Right kidney (tissue), 1 donor: ENCODE measurements around the gene CYSTM1.

ENCODE experiments used
- DNase-seq: peaks from one replicate; pipeline ENCODE4 v3.0.0-alpha.2; 2016

Gene CYSTM1

DNA sequence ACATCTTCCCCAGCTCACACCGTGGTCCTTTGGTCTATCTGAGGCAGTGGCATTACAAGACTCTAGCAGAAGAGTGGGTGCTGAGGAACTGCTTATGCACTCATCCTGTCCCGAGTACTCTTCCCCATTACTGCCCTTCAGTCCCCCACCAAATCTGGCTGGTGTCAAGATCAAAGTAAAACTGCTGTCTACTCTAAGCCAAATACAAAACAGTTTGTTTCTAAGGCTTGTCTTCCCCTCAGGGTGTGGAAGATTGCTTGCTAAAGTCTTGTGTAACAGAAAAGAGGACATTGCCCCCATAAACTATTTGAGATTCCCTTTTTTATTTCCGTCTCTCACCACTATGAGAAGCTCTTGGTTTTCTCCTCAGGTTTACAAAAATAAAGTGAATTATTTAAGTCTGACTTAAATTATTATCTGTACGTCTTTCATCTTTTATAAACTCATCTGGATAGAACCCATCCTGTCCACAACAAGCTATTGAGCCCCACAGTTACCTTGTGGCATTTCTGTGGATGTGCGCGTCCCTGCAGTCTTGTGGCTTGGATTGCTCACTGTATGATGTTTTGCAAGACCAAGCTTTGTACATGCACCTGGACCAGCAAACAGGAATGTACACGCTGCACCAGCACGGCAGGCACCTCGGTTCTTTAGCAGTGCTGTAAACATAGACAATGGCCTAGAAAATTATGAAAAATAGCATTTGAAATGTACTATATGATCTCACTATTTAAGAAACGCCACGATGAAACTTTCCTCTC is 61.0 kb downstream of the CYSTM1 start:
- no peak for DNase-seq

DNA sequence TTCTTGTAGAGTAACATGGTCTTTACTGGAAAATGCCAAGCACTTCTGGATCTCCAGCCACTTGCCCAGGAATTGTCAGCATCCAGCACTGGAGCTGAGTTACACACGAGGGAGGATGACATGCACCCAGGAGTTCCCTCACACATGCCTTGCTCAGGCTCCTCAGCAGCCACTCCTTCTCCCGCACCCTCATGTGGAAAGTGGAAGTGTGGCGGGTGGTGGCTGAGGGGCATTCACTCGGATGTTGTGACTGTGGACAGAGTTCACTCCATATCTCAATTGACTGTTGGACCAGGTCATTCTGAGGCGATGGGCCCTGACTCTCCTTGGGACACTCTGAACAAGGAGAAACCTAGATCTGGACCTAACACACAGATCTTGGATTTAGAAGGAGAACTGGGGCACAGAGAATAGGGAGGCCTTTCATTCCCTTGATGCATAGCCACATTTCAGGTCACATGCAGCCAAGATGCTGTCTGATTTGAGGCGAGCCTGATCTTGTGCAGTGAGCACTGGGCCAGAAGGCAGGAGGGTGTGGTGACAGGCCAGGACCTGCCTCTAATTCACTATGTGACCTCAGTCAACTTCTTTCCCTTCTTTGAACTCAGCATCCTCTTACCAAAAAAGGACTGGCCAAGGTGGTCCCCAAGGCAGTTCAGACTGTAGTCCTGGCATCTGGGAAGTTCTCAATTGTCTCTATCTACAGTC is 62.1 kb downstream of the CYSTM1 start:
- no peak for DNase-seq

DNA sequence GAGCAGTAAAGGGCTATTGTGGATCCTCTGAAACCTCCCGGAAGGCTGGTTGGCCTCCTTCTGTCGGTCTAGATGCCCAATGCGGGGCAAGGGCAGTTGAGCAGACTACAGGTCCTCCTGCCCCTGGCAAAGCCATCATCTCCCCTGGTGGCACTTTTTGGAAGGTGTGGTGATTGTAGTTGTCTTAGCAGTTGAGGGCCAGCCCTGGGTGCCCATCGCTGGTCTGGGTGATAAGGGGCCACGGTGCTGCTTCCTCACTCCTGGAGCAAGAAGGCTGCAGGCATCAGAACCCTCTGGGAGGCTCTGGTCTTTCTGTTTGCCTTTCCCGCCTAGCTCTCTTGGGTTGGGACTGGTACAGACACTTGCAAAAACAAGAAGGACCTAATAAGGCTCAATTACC is 63.8 kb downstream of the CYSTM1 start:
- DNase-seq = no peak

DNA sequence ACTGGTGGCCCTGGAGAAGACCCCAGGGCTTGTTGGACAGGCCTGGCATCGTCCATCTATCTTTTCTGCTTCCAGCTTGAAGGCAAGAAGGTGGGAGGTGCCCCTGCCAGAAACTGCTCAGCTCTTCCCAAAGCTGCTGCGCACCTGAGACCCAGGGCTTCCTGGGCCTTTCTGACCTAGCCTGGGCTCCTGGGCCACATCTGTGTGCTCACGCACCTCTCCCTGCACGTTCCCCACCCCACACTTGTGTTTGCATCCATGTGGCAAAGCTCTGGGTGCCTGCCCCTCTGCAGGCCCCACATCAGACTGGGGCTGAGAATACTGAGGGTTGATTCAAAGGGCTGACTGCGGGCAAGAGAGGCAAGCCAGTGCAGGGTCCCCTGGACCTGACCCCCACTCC is 64.5 kb downstream of the CYSTM1 start:
- DNase-seq = no peak

DNA sequence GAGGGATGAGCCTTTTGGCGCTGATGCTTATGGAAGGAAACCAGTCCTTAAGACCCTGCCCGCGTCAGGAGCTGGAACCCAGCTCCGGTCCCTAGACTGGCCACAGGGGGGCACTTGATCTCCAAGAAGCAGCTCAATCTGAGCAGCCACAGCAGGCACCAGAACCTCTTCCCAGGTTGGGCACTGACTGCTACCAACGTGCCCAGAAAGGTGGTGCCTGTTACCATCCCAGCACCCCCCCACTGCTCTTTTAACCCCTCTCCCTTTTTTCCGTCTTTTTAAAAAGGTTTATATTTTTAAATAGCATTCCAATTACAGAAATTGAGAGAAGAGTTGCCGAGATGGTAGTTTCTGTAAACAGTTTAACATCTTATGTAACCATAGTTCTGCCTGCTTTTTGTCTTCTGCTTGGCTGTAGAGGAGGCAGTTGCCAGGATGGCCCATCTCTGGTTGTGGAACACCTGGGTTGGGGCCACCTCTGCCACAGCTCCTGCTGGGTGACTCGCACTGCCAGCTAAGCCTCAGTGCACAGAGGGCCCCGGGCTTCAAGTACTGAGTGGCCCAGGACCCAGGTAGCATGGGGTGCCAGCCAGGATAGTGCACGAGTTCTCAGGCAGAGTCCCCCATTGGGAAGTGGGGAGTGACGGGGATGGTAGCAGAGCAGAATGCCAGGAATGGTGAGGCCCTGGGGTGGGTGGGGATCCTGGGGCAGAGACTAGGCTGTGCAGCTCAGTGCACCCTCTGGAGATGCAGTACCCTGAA is 65.1 kb downstream of the CYSTM1 start:
- peak; percentile 49 for DNase-seq

DNA sequence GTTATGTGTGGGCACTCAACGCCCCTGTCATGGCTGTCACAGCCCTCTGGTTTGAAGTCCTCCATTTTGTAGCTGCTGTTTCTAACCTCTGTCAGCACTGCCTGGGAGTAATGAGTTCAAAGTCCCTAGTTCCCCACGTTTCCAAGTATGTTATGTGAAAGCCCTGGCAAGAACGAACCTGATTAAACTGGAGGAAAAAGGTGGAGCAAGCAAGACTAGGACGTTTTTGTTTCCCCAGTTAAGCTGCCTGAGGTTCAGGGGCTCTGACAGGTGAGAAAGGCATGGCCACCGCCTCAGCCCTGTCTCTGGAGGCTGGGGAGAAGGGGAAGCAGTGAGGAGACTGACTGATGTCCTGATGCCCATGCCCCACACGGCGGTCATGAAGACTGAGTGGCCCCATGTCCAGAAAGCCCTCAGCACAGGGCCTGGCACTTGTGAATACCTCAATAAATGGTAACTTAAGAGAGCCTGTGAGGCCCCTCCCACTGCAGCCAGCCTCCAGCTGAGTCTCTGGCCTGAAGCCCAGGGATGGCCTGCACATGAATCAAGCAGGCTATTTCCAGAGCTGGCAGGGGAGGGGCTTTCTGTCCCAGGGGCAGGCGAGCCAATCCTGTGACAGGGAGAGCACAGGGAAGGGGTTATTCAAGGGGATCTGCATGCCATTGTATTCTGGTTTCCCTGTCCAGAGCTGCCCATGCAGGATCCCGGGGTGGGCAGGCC is 66.2 kb downstream of the CYSTM1 start:
- peak; percentile 45 for DNase-seq

DNA sequence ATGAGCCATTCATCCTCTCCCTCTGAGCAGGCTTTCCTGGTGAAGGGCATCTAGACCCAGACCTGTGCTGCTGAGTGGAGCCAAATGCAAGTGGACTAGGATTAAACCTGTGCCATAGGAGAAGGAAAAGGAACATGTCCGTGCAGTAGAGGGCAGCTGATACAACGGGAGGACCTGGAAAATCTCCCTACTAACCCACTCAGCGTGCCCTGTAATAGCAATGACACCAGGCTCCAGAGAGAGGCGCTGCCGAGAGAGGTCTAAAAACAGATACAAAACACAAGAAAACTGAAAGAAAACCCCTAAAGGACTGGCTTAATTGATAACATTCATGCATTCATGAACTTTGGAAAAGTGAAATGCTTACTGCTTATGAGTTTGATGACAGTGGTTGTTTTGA is 67.1 kb downstream of the CYSTM1 start:
- no peak for DNase-seq

DNA sequence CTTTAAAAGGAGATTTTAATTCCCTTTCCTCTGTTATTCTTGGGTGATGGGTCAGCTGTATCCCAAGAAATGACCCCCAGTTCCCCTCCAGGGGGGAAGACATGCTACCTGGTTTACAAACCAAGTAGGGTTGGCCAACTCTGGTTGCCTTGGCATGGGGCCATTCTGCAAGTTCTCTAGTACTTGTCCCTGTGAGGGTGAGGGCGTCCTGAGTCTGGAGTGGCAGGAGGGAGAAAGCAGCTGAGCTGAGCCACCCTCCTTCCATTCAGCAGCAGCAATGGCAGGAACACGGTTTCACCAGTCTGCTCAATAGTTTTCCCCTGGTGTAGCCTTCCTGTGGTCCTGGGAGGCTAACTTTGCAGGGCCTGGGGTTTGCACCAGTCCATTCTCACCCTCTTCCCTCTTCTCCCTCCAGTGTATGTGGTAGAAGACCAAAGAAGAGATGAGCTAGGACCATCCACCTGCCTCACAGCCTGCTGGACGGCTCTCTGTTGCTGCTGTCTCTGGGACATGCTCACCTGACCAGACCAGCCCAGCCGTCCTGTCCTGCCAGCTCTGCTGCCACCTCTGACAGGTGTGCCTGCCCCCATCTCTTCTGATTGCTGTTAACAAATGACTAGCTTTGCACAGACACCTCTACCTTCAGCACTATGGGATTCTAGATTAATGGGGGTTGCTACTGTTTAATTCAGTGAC is 68.0 kb downstream of the CYSTM1 start:
- no peak for DNase-seq

DNA sequence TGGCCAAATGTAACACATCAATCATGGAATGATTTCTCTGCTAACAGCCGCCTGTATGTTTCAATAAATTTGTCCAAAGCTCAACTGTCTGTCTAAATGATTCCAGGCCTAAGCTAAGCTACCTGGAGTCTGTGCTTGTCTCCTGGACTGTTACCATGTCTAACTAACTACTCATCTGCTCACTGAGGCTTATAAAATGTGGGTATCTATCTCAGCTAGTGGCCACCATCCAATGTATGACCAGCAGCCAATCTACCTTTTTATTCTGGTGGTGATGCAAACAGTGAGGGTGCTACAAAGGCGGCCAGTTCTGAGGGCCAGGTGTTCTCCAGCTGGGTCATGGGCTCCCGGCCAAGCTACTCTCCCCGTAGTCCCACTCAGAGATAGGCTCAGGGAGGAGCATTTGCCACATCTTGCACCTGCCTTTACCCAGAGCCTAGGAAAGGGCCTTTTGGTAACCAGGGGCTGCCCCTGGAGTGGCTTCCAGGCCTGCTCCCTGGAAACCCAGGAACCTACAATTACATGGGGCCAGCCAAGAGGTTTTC is 68.8 kb downstream of the CYSTM1 start:
- DNase-seq = no peak

DNA sequence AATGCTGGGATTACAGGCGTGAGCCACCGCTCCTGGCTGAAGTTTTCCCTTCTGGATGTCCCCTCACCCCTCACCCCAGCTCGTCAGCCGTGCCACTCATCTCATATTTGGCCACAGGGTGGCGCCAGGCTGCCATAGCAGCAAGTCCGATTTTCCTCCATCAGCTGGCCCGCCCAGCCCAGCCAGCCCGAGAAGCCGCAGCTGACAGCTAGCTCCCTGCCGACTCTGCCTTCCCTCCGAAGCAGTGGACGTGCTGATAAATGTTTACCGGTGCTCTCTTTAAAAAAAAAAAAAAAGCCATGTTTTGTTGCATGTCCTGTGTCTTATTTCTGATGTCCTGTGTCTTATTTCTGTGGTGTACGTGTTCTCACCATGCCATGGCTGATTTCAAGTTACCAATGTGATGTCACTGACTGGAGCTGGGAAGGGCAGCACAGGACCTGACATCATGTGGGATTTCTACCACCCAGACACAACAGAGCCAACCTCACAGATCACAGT is 69.6 kb downstream of the CYSTM1 start:
- peak; percentile 66 for DNase-seq

DNA sequence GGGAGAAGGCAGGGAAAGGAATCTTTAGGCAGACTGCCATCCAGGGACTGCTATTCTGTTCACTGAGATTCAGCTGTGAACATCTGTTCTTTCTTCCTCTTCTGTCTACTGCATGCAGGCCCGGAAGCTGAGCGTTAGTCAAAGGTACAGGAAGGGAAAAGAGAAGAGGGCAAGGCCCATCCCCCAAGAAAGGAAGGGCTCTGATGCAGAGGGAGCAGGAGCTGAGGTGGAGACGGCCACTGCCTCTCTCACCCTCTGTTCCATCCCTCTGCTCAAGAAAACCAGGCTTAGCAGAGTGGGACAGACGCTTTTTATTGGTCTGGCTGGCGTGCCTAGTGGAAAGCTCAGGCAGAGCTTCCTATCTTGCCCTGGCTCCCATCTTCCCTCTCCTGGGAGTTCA is 70.4 kb downstream of the CYSTM1 start:
- no peak for DNase-seq

DNA sequence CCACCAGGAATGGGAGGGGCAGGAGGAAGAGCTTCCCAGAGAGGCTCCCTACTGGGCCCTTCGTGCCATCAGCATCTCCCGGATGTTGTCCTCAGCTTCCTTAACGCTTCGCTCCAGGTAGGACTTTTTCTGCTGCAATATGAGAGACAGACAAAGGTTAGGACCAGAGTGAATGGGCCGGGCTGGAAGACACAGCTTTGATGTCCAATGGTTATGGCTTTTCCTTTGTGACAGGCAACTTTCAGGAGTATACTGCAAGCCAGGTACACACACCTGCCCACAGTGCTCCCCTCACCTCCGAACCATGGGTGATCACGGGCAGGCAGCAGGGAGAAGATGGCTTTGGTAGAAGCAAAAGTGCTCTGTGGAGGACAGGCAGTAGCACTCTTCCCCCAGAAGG is 70.9 kb downstream of the CYSTM1 start:
- no peak for DNase-seq

DNA sequence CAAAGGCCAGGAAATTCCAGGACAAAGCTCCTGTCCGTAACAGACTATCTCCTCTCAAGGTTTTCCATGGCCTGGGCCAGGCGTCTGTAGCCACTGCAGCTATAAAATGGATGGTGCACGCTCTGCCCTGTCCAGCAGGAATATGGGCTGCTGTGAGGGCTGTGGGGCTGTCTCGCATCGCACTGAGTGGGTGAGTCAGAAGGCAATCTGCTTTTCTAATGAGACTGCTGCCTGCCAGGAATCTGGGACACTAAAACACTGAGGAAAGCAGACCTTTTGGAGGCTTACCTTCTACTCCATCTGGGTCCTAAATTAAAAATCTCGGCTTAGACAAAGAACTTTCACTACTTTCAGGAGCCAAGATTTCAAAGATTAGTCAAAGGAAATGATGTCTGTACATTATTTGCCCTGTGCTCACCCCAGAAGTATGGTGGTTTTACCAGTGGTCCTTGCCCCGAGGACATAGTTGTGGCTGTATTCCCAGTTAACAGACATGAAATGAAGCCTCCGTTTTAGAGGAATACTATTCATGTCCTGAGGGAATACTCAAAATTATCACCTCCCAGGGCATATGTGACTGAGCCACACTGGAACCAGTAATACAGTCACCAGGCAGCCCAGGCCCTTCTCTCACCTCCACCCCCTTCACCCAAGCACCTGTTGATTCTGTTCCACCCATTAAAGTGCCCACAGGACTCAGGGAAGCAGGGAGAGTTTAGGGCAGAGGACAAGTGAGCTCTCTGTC is 71.6 kb downstream of the CYSTM1 start:
- DNase-seq = no peak

DNA sequence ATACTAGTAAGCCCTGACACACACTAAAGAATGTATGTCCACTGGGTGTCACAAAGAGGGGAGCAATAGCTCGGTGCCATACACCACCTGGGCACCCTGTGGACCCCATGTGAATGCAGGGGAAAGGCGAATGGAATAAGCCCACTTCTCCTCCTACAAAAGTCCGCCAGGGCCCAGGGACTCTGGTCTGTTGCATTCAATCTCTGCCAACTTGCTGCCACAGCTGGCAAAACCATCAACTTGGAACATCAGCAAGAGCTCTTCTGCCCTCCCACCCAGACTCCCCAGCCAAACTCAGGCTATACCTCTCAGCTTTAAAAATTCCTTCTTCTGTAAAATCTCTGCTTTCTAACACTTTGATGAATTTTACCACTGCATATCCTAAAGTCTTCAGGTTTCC is 73.4 kb downstream of the CYSTM1 start:
- no peak for DNase-seq

DNA sequence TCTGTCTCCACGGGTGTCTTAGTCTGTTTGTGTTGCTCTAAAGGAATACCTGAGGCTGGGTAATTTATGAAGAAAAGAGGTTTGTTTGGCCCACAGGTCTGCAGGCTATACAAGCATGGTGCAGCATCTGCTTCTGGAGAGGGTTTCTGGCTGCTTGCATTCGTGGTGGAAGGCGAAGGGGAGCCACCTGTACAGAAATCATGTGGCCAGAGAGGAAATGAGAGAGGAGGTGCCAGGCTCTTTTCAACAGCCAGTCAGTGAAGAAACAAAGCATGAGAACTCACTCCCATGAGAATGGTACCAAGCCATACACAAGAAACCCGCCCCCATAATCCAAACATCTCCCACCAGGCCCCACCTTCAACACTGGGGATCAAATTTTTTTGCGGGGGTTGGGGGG is 74.5 kb downstream of the CYSTM1 start:
- no peak for DNase-seq

DNA sequence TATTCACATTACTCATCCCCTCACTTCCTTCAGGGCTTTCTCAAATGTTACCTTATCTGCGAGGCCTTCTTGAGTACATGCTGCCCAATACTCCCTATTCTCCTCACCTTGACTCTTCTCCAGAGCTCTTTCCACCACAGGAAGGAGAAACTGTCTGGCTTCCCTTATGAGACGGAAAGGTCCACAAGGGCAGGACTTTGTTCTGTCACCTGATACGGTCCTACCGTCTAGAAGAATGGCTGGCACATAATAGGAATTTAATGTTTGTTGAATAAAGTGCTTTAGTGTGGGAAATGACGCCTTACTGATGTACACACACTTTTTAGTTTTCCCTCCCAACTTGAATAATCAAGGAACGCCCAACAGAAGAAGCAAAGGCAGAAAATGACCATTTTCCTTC is 75.4 kb downstream of the CYSTM1 start:
- DNase-seq = no peak

DNA sequence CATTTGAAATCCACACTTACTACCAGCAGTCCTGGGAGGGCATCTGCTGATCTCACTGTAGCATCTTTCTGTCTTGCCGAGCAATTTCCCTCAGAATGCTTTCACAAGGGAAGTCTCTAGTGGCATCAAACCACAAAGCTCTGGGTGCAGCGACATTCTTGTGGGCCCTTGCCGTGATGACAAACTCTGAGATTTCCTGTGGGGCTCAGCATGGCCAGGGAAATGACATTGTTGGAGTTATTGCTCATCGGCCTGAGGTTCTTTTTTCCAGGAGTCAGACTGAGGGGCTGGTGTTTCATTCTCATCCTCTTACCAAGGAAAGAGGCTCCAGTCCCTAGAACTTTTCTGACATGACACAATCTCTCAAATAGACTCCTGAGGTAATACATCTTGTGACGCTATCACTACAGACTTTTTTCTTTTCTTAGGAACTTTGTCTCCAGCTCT is 76.6 kb downstream of the CYSTM1 start:
- no peak for DNase-seq

DNA sequence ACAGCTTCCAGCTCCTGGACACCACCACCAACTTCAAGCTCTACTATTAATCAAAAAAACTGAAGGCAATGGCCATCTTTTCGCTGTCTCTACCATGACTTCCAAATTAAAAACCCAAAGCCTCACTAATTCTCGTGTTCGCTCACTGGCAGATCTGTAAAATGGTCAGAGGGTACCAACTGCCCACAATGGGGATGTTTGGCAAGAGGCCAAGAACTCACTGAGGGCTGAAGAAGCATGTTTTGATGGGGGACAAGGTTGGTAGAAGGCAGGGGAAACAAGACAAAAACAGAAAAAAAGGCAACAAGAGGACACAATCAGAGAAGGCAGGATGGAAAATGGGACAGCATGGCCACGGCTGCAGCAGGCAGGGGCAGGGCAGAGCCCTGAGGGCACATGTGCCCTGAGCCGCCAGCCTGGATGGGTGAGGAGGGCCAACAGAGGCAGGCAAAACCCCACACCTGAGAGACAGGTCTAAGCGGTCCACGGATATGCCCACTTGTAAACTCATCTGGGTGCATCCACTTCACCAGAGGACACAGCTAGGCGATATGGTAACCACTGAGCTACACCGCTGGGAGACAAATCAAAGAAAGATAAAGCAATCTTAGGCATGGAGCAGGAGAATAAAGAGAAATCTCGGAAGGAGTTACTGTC is 77.6 kb downstream of the CYSTM1 start:
- no peak for DNase-seq

DNA sequence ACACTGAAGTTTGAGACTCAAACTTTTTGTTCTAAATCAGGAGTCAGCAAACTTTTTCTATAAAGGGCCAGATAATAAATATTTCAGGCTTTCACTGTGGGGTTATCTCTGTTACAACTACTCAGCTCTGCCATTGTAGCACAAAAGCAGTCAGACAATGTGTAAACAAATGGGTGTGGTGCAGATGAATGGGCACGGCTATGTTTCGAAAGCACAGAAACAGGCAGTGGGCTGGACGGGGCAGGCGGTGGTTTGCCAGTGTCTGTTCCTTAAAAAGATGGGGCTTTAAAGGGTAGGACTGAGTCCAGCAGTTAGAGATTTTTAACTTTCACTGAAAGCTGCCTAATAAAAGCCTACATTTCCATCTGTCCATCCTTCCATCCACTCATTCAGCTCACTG is 79.0 kb downstream of the CYSTM1 start:
- no peak for DNase-seq

DNA sequence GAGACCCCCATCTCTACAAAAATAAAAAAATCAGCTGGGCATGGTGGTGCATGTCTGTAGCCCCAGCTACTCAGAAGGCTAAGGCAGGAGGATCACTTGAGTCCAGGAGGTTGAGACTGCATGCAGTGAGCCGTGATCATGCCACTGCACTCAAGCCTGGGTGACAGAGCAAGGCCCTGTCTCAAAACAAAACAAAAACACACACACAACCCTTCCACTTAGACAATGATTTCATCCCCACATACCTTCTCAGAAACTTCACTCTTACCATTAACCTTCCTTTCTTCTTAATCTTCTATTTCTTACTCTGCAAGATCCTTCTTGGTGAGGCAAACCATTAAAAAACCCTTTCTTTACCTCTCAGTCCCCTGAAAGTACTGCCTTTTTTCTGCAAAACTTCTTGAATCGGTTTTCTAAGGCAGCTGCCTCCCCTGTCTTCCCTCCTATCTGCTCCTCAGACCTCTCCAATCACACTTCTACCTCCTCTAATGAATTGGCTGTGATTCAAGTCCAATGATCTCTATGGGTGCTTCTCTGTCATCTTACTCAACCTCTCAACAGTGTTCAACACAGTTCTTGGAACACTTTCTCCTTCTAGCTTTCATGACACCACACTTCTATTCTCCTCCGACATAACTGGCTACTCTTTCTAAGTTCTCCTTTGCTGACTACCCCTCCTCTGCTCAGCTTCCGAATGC is 80.6 kb downstream of the CYSTM1 start:
- no peak for DNase-seq
